ENCODE data around the gene WWTR1.

The WWTR1 gene

DNA sequence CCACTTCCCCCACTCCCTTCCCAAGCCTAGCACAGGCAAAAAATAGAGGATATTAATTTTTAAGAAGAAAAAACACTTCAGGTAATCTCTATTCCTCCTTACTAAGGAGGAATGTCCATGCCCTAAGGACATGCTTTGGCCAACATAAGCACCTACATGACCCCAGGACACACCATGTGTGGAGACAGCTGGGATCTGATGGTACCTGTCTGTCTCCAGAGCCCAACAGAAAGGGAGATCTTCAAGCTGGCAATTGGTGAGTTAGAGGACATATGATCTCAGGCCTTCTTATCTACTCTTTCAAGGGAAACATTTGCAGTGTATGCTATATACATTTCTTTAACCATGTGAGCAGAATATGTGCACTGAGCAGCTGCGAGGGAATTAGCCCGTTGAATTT lies 176.3 kb downstream of the WWTR1 start:
- no peak for DNase-seq (ENCODE audit: extremely low read depth, low read depth)
- TF ChIP-seq, protein P1, sequence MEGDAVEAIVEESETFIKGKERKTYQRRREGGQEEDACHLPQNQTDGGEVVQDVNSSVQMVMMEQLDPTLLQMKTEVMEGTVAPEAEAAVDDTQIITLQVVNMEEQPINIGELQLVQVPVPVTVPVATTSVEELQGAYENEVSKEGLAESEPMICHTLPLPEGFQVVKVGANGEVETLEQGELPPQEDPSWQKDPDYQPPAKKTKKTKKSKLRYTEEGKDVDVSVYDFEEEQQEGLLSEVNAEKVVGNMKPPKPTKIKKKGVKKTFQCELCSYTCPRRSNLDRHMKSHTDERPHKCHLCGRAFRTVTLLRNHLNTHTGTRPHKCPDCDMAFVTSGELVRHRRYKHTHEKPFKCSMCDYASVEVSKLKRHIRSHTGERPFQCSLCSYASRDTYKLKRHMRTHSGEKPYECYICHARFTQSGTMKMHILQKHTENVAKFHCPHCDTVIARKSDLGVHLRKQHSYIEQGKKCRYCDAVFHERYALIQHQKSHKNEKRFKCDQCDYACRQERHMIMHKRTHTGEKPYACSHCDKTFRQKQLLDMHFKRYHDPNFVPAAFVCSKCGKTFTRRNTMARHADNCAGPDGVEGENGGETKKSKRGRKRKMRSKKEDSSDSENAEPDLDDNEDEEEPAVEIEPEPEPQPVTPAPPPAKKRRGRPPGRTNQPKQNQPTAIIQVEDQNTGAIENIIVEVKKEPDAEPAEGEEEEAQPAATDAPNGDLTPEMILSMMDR (IDR thresholded peaks at IDR 0.05; ENCODE audit: low read depth, low read length, missing control alignments), result no peak
- no peak overlapping the region for H3K4me3 ChIP-seq (replicated peaks; ENCODE audit: low read depth, low read length)

DNA sequence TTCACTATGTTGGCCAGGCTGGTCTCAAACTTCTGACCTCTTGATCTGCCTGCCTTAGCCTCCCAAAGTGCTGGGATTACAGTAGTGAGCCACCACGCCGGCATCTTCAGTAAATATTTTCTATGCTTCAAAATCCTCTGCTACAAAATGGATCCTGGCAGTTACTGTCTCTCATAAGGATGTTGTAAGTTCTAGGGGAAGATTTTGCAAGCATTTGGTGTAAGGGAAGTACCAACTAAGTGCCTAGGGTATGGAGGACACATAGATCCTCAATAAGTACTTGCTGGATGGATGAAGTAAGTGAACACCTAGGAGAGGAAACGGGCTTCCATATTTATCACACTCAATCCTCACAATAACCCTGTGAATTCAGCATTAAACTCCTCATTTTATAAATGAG lies 176.8 kb downstream of the WWTR1 start:
- H3K4me3 ChIP-seq (replicated peaks; ENCODE audit: low read depth, low read length), result no peak overlapping the region
- DNase-seq (ENCODE audit: extremely low read depth, low read depth), result no peak
- TF ChIP-seq, protein P1 (IDR thresholded peaks at IDR 0.05; ENCODE audit: low read depth, low read length, missing control alignments), result no peak

DNA sequence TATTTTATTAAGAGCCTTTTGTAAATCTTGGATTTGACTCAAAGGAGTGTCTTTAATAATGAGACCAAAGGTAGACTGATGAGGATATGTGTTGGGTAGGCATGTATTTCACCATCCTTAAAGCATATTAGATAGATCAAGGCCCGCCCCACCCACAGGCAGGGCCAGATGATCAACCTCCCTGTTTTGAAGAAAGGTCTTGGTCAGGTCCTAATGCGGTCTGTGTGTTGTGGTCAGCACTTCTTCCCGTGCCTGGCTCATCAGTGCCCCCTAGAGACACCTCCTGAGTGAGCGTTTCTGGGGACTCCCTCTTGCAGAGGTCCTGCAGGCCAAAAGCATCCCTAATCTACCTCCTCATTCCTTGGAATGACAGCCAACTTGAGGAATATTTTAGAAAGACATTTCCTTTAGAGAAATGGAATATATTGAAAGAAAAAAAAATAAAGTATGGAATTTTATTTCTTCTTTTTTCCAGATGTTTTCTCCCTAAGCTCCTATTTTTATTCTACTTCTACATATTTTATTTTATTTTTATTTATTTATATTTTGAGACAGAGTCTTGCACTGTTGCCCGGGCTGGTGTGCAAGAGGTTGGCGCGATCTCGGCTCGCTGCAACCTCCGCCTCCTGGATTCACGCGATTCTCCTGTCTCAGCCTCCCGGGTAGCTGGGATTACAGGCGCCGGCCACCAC lies 177.4 kb downstream of the WWTR1 start:
- DNase-seq (ENCODE audit: extremely low read depth, low read depth), result peak; percentile 81
- H3K4me3 ChIP-seq (replicated peaks; ENCODE audit: low read depth, low read length), result no peak overlapping the region
- TF ChIP-seq, protein P1 (IDR thresholded peaks at IDR 0.05; ENCODE audit: low read depth, low read length, missing control alignments), result peak; percentile 95

DNA sequence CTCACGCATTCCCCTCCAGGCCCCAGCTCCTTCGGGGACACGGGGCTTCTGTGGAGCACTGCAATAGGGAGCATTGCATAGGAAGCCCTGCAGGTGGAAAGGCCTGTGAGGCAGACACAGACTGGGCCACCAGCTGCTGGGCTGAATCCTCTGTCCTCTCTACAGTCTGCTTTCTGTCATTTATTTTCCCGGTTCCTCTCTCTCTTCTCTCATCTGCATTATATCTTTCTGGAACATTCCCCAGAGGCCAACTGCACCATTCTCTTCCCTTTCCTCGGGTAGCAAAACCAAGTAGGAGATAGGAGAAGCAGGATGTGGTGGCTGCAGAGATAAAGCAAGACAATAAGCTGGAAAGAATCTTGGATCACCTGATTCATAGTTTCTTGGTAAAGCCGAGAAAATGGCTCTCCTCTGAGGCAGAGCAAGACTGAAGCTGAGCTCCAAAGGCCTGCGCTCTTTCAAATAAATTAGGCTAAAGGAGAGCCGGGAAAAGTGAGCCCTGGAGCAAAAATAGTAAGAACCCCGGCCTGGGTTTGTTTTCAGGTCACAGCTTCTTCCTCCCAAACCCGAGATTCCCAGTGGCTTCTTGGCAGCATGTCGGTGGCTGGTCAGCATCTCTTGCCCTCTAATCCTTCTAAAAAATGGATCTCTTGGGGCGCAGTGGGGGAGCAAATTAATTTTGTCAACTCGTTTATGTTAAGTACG lies 178.1 kb downstream of the WWTR1 start:
- TF ChIP-seq, protein P1 (IDR thresholded peaks at IDR 0.05; ENCODE audit: low read depth, low read length, missing control alignments), result no peak
- no peak for DNase-seq (ENCODE audit: extremely low read depth, low read depth)
- no peak overlapping the region for H3K4me3 ChIP-seq (replicated peaks; ENCODE audit: low read depth, low read length)

DNA sequence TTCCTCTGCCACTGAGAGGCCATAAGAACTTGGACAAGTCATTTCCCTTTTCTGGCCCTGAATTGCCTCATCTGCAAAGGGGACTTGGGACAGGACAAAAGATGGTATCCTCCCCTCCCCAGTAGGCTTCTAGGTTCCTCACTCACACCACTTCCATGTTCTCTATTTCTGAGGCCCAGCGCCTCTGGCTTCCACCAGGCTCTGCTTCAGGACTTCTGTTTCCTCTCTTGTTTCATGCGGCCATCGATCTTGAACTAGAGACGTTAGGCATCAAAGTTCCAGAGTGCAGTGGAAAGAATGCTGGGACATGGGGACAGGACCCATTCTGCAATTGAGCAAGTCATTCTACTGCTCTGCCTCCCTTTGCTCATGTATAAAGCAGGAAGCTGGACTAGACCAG lies 181.6 kb downstream of the WWTR1 start:
- no peak for DNase-seq (ENCODE audit: extremely low read depth, low read depth)

DNA sequence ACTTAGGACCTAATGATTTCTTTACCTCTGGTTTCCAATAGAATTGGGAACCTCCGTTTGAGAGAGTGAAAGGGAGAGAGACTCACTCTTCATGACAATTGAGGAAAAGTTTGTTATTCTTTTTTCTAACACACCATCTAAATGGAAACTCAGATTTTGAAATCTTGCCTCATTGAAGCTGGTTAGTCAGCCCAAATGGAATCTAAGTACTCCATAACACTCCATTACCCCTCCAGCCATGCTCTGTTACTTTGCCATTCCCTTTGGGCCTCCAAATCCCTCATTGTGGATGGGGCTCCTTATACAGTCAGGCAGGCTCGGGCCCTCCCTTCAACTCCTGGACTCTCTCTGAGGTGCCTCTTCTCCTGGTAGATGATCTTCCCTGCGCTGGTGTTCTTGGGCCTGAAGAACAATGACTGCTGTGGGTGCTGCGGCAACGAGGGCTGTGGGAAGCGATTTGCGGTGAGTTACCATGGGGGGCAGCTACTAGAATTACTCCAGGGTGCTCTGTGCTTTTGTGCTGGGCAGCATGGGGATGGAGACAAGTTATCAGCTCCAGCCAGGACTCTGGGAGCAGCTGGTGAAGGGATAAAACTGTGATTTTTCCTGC lies 182.3 kb downstream of the WWTR1 start:
- no peak overlapping the region for H3K4me3 ChIP-seq (replicated peaks; ENCODE audit: low read depth, low read length)
- no peak for DNase-seq (ENCODE audit: extremely low read depth, low read depth)
- TF ChIP-seq, protein P1 (IDR thresholded peaks at IDR 0.05; ENCODE audit: low read depth, low read length, missing control alignments), result no peak

More for the DNA sequence above, 181.6 kb downstream of the WWTR1 start:
- H3K4me3 ChIP-seq (replicated peaks; ENCODE audit: low read depth, low read length), result no peak overlapping the region
- TF ChIP-seq, protein P1 (IDR thresholded peaks at IDR 0.05; ENCODE audit: low read depth, low read length, missing control alignments), result no peak
